Hepatocyte (in vitro differentiated cells): ENCODE results near the gene CD80. TPM values are rescaled to one million over a fixed set of nuclear protein-coding genes. Genes with fewer than 3 reads are reported as not detected.

Experiments
- DNase-seq: peaks from one replicate; pipeline ENCODE4 v3.0.0-alpha.2; 2016; ENCODE audit warnings: low spot score
- H2AFZ ChIP-seq: fragments of 200-600 bp; sonication (generic); 2 replicates; pipeline ENCODE4 v1.6.0; 2016; ENCODE audit warnings: antibody characterized with exemption, mild to moderate bottlenecking
- H3K27ac ChIP-seq: fragments of 200-600 bp; sonication (generic); 2 replicates; pipeline ENCODE4 v1.5.1; 2016; ENCODE audit warnings: mild to moderate bottlenecking
- H3K27me3 ChIP-seq: fragments of 200-600 bp; sonication (generic); 2 replicates; pipeline ENCODE4 v1.6.1; 2016
- H3K36me3 ChIP-seq: fragments of 200-600 bp; sonication (generic); replicated peaks from 2 replicates; pipeline ENCODE4 v1.5.1; 2016; ENCODE audit warnings: low read depth; ENCODE audit not compliant: insufficient read depth
- H3K4me1 ChIP-seq: fragments of 200-600 bp; sonication (generic); 2 replicates; pipeline ENCODE4 v1.5.1; 2016; ENCODE audit warnings: mild to moderate bottlenecking, moderate library complexity; ENCODE audit not compliant: insufficient read depth
- H3K4me2 ChIP-seq: fragments of 200-600 bp; sonication (generic); 2 replicates; pipeline ENCODE4 v1.6.0; 2016
- H3K4me3 ChIP-seq: fragments of 200-600 bp; sonication (generic); 2 replicates; pipeline ENCODE4 v1.5.1; 2016; ENCODE audit warnings: mild to moderate bottlenecking
- H3K79me2 ChIP-seq: fragments of 200-600 bp; sonication (generic); 2 replicates; pipeline ENCODE4 v1.6.0; 2017; ENCODE audit warnings: mild to moderate bottlenecking
- H3K9me2 ChIP-seq: fragments of 200-600 bp; sonication (generic); replicated peaks from 2 replicates; pipeline ENCODE4 v1.6.0; 2017; ENCODE audit warnings: mild to moderate bottlenecking; ENCODE audit not compliant: insufficient read depth
- H3K9me3 ChIP-seq: fragments of 200-600 bp; sonication (generic); 2 replicates; pipeline ENCODE4 v1.5.1; 2016; ENCODE audit warnings: low read depth, mild to moderate bottlenecking
- H4K20me1 ChIP-seq: fragments of 200-600 bp; sonication (generic); 2 replicates; pipeline ENCODE4 v1.6.0; 2016; ENCODE audit warnings: mild to moderate bottlenecking; ENCODE audit not compliant: insufficient read depth, poor library complexity, severe bottlenecking
- EZH2 ChIP-seq: fragments of 200-600 bp; sonication (generic); IDR thresholded peaks from 2 replicates; pipeline ENCODE4 v1.6.1; 2016; ENCODE audit warnings: antibody characterized with exemption, mild to moderate bottlenecking, borderline replicate concordance
- EZH2phosphoT487 ChIP-seq: fragments of 200-600 bp; sonication (generic); IDR thresholded peaks from one replicate; pipeline ENCODE4 v1.6.1; 2018; ENCODE audit warnings: antibody characterized with exemption, mild to moderate bottlenecking, low read depth, moderate library complexity; ENCODE audit not compliant: unreplicated experiment, severe bottlenecking
- WGBS: methylation state at CpG from one replicate; pipeline ENCODE4 v1.1.6; 2016; ENCODE audit warnings: low lambda C conversion rate; ENCODE audit errors: missing lambda C conversion rate; 5-methylcytosine and 5-hydroxymethylcytosine counted together
- polyA plus RNA-seq: library from polyadenylated mRNA; unstranded; fragments of >200 nt; fragmentation: Nextera tagmentation; extraction: Ambion mirVana; gene quantifications from 2 replicates; pipeline ENCODE4 v1.2.1, GENCODE V29; 2016
- total RNA-seq: library from RNA; depleted of rRNA; stranded (reverse); fragments of >200 nt; gene quantifications from 2 replicates; pipeline ENCODE4 v1.2.3, GENCODE V29; 2014
- TF ChIP-seq, protein P1 (sequence below): fragments of 200-600 bp; sonication (generic); IDR thresholded peaks from 2 replicates; pipeline ENCODE4 v1.5.1; 2016; ENCODE audit warnings: antibody characterized with exemption, mild to moderate bottlenecking; ENCODE audit not compliant: poor library complexity

The CD80 gene
- total and polyA plus RNA-seq, 2 experiments from 2014 or later: 0.07 TPM; not detected in 1

- no peak overlapping the region for H3K27ac ChIP-seq
- WGBS: 61% methylated on average over 1 of the region's 1 CpG
- TF ChIP-seq EZH2phosphoT487 (no peak), EZH2 (no peak)
- TF ChIP-seq, protein P1, sequence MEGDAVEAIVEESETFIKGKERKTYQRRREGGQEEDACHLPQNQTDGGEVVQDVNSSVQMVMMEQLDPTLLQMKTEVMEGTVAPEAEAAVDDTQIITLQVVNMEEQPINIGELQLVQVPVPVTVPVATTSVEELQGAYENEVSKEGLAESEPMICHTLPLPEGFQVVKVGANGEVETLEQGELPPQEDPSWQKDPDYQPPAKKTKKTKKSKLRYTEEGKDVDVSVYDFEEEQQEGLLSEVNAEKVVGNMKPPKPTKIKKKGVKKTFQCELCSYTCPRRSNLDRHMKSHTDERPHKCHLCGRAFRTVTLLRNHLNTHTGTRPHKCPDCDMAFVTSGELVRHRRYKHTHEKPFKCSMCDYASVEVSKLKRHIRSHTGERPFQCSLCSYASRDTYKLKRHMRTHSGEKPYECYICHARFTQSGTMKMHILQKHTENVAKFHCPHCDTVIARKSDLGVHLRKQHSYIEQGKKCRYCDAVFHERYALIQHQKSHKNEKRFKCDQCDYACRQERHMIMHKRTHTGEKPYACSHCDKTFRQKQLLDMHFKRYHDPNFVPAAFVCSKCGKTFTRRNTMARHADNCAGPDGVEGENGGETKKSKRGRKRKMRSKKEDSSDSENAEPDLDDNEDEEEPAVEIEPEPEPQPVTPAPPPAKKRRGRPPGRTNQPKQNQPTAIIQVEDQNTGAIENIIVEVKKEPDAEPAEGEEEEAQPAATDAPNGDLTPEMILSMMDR: no peak
- H3K79me2 ChIP-seq: no peaks in the 10 kb centered on the region
- H3K4me3 ChIP-seq: no peak overlapping the region
- peaks cover 10% of the 10 kb centered on the region for H3K4me1 ChIP-seq
- H4K20me1 ChIP-seq: no peaks in the 10 kb centered on the region
- H3K4me2 ChIP-seq: no peak overlapping the region
- H3K9me2 ChIP-seq: no peaks in the 10 kb centered on the region
- H3K9me3 ChIP-seq: no peaks in the 10 kb centered on the region
- no peaks in the 10 kb centered on the region for H3K36me3 ChIP-seq
- no peak for DNase-seq
- no peaks in the 10 kb centered on the region for H3K27me3 ChIP-seq
- no peak overlapping the region for H2AFZ ChIP-seq
These were observed 43.3 kb upstream of the CD80 start for GRCh38 chr3:119602676-119603075.

DNA sequence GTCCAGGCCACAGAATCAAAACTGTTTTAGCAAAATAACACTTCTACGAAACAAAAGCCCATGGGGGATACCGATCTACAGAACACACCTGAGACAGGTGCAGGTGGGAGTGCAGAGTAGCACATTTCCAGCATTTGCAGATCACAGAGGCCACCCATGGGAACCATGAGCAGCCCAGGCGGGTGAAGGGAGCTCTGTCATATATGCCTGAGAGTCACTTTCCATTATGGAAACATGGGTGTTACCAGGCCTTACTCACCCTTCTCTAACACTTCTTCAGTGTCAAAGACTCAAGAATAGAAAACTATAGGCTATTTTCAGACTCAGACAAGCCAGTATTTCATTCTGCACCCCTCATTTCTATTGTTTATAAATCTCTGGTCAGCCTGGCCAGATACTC is 41.7 kb upstream of the CD80 start:
- no peaks in the 10 kb centered on the region for H3K9me3 ChIP-seq
- no peaks in the 10 kb centered on the region for H3K79me2 ChIP-seq
- no peaks in the 10 kb centered on the region for H3K9me2 ChIP-seq
- H3K4me1 ChIP-seq: peaks cover 16% of the 10 kb centered on the region
- H3K36me3 ChIP-seq: no peaks in the 10 kb centered on the region
- H4K20me1 ChIP-seq: no peaks in the 10 kb centered on the region
- no peak for DNase-seq
- WGBS: 85% methylated on average over 3 of the region's 3 CpGs
- H3K4me2 ChIP-seq: no peak overlapping the region
- H2AFZ ChIP-seq: no peak overlapping the region
- TF ChIP-seq, protein P1: no peak
- no peak for TF ChIP-seq EZH2
- TF ChIP-seq EZH2phosphoT487: no peak
- no peaks in the 10 kb centered on the region for H3K27me3 ChIP-seq
- no peak overlapping the region for H3K4me3 ChIP-seq
- H3K27ac ChIP-seq: no peak overlapping the region

- no peaks in the 10 kb centered on the region for H3K27me3 ChIP-seq
- no peaks in the 10 kb centered on the region for H3K79me2 ChIP-seq
- H3K4me2 ChIP-seq: no peak overlapping the region
- 65% methylated on average over 5 of the region's 5 CpGs for WGBS
- H4K20me1 ChIP-seq: no peaks in the 10 kb centered on the region
- no peak overlapping the region for H3K27ac ChIP-seq
- DNase-seq: no peak
- H3K4me1 ChIP-seq: peaks cover 16% of the 10 kb centered on the region
- no peak overlapping the region for H2AFZ ChIP-seq
- H3K9me3 ChIP-seq: no peaks in the 10 kb centered on the region
- TF ChIP-seq EZH2 (no peak), EZH2phosphoT487 (no peak)
- TF ChIP-seq, protein P1: no peak
- no peak overlapping the region for H3K4me3 ChIP-seq
- H3K36me3 ChIP-seq: no peaks in the 10 kb centered on the region
- no peaks in the 10 kb centered on the region for H3K9me2 ChIP-seq
These were observed 41.3 kb upstream of the CD80 start for GRCh38 chr3:119600732-119601131.
